IMR-90 (cell line): Measurements from ENCODE around the gene SLC26A11. TPM values are rescaled to one million over a fixed set of nuclear protein-coding genes. Genes with fewer than 3 reads are reported as not detected.

ENCODE experiments used
- ATAC-seq: fragments of 200-7000 bp; cut with Tn5 transposase; 2 replicates; pipeline ENCODE4 v1.9.1; 2020; ENCODE audit warnings: low read depth, mild to moderate bottlenecking, moderate library complexity
- BruUV-seq: library from RNA; stranded (reverse); fragments of 400-500 nt; replicated peaks from 2 replicates; lab custom pipeline; 2021; lab: Mats Ljungman, UMichigan
- CTCF ChIA-PET: fragments of 300-600 bp; formaldehyde crosslinking; extraction: SDS; loops from one replicate; lab custom pipeline; 2021; ENCODE audit warnings: antibody characterized with exemption; lab: Yijun Ruan, JAX
- POLR2A ChIA-PET: fragments of 300-600 bp; sonication (Branson Sonifier 250); formaldehyde crosslinking; loops from one replicate; lab custom pipeline; 2022; ENCODE audit warnings: antibody characterized with exemption; ENCODE audit not compliant: unreplicated experiment; lab: Charles Lee
- DNase-seq: peaks from one replicate; pipeline ENCODE4 v3.0.0; 2013
- H2AFZ ChIP-seq: replicated peaks from 2 replicates; pipeline ENCODE3; 2013; ENCODE audit warnings: low read length, mild to moderate bottlenecking; ENCODE audit not compliant: poor library complexity
- H2AK5ac ChIP-seq: 2 replicates; pipeline ENCODE4 v1.6.1; 2013; ENCODE audit warnings: low read depth, low read length, inconsistent platforms
- H2AK9ac ChIP-seq: replicated peaks from 2 replicates; pipeline ENCODE3; 2013; ENCODE audit warnings: mild to moderate bottlenecking, low read depth, low read length, moderate library complexity; ENCODE audit not compliant: poor library complexity
- H2BK120ac ChIP-seq: 2 replicates; pipeline ENCODE4 v1.6.1; 2013; ENCODE audit warnings: low read depth, low read length, inconsistent platforms
- H2BK15ac ChIP-seq: 3 replicates; pipeline ENCODE4 v1.6.1; 2013; ENCODE audit warnings: low read depth, low read length, inconsistent platforms
- H2BK20ac ChIP-seq: 2 replicates; pipeline ENCODE4 v1.6.1; 2013; ENCODE audit warnings: low read depth, mild to moderate bottlenecking, inconsistent platforms, low read length, moderate library complexity
- H2BK5ac ChIP-seq: 2 replicates; pipeline ENCODE4 v1.6.1; 2013; ENCODE audit warnings: mild to moderate bottlenecking, low read depth, low read length, inconsistent platforms; ENCODE audit not compliant: poor library complexity, severe bottlenecking
- H3K14ac ChIP-seq: replicated peaks from 2 replicates; pipeline ENCODE4 v1.6.1; 2013; ENCODE audit warnings: low read depth, low read length, inconsistent platforms
- H3K18ac ChIP-seq: 2 replicates; pipeline ENCODE4 v1.6.1; 2013; ENCODE audit warnings: low read depth, low read length, control low read depth
- H3K23ac ChIP-seq: 2 replicates; pipeline ENCODE4 v1.6.1; 2013; ENCODE audit warnings: low read depth, low read length, inconsistent platforms
- H3K27ac ChIP-seq: 2 replicates; pipeline ENCODE4 v1.5.1; 2013; ENCODE audit warnings: mild to moderate bottlenecking, control low read depth, low read length; ENCODE audit not compliant: insufficient read depth
- H3K27me3 ChIP-seq: 2 replicates; pipeline ENCODE4 v1.6.1; 2013; ENCODE audit warnings: low read length; ENCODE audit not compliant: control insufficient read depth, insufficient read depth
- H3K36me3 ChIP-seq: 2 replicates; pipeline ENCODE4 v1.6.1; 2013; ENCODE audit warnings: low read length, mixed read lengths; ENCODE audit not compliant: control insufficient read depth, insufficient read depth
- H3K4ac ChIP-seq: 2 replicates; pipeline ENCODE4 v1.6.1; 2013; ENCODE audit warnings: low read depth, low read length, inconsistent platforms
- H3K4me1 ChIP-seq: 2 replicates; pipeline ENCODE4 v1.6.1; 2013; ENCODE audit warnings: low read length, mixed read lengths; ENCODE audit not compliant: control insufficient read depth, insufficient read depth
- H3K4me2 ChIP-seq: 2 replicates; pipeline ENCODE4 v1.6.1; 2013; ENCODE audit warnings: low read depth, mild to moderate bottlenecking, control low read depth, low read length, moderate library complexity
- H3K4me3 ChIP-seq: 2 replicates; pipeline ENCODE4 v1.5.1; 2013; ENCODE audit warnings: low read depth, mild to moderate bottlenecking, control low read depth, low read length, moderate library complexity; ENCODE audit not compliant: insufficient read depth
- H3K56ac ChIP-seq: 2 replicates; pipeline ENCODE4 v1.6.1; 2013; ENCODE audit warnings: low read length, inconsistent platforms; ENCODE audit not compliant: insufficient read depth; ENCODE audit errors: extremely low read depth
- H3K79me1 ChIP-seq, 2 experiments: 2 replicates each; pipeline ENCODE4 v1.6.1; 2013; ENCODE audit warnings: low read length in 2 of 2, inconsistent platforms in 1 of 2, low read depth in 1 of 2
- H3K9ac ChIP-seq: 2 replicates; pipeline ENCODE4 v1.6.1; 2013; ENCODE audit warnings: low read depth, low read length, control low read depth
- H3K9me1 ChIP-seq: 2 replicates; pipeline ENCODE4 v1.6.1; 2013; ENCODE audit warnings: low read length, inconsistent platforms; ENCODE audit not compliant: insufficient read depth
- H3K9me3 ChIP-seq: 2 replicates; pipeline ENCODE4 v1.6.1; 2013; ENCODE audit warnings: low read length; ENCODE audit not compliant: control insufficient read depth, insufficient read depth
- H4K20me1 ChIP-seq: 2 replicates; pipeline ENCODE4 v1.6.1; 2013; ENCODE audit warnings: low read length, inconsistent platforms; ENCODE audit not compliant: insufficient read depth
- H4K5ac ChIP-seq: 2 replicates; pipeline ENCODE4 v1.6.1; 2013; ENCODE audit warnings: mild to moderate bottlenecking, low read depth, low read length, control low read depth
- H4K8ac ChIP-seq, 2 experiments: 2 replicates each; pipeline ENCODE4 v1.6.1; 2013; ENCODE audit warnings: low read depth in 2 of 2, low read length in 2 of 2, control low read depth in 1 of 2, inconsistent platforms in 1 of 2
- H4K91ac ChIP-seq: 2 replicates; pipeline ENCODE4 v1.6.1; 2013; ENCODE audit warnings: low read depth, low read length, inconsistent platforms; ENCODE audit not compliant: insufficient read depth
- FOS ChIP-seq: fragments of 150-350 bp; IDR thresholded peaks from 2 replicates; pipeline ENCODE4 v1.6.1; 2016; ENCODE audit warnings: low read depth, low read length
- MAFK ChIP-seq: IDR thresholded peaks from 2 replicates; pipeline ENCODE4 v1.6.1; 2012; ENCODE audit warnings: low read depth, low read length, improper control_type of control experiment
- MAZ ChIP-seq: IDR thresholded peaks from 2 replicates; pipeline ENCODE4 v1.6.1; 2012; ENCODE audit warnings: low read depth, mild to moderate bottlenecking, low read length, improper control_type of control experiment, moderate library complexity, borderline replicate concordance
- RFX5 ChIP-seq: IDR thresholded peaks from 2 replicates; pipeline ENCODE4 v1.8.0; 2012; ENCODE audit warnings: low read depth, mild to moderate bottlenecking, low read length, moderate library complexity
- SMC3 ChIP-seq: fragments of 150-350 bp; IDR thresholded peaks from 2 replicates; pipeline ENCODE4 v1.6.1; 2016; ENCODE audit warnings: low read depth, mild to moderate bottlenecking, antibody characterized with exemption, low read length, moderate library complexity
- USF2 ChIP-seq: fragments of 150-350 bp; IDR thresholded peaks from 2 replicates; pipeline ENCODE4 v1.6.1; 2017; ENCODE audit warnings: mild to moderate bottlenecking, antibody characterized with exemption, low read length, low read depth
- WGBS, 2 experiments: methylation state at CpG; one replicate each; pipeline versions ENCODE4 v1.1.5 to v1.1.7; 2013; ENCODE audit warnings: missing lambda C conversion rate in 2 of 2; ENCODE audit not compliant: insufficient read length in 1 of 2; ENCODE audit errors: extremely low coverage in 2 of 2; 5-methylcytosine and 5-hydroxymethylcytosine counted together
- dilution Hi-C: fragments of 300-500 bp; cut with HindIII; formaldehyde crosslinking; loops from one replicate; pipeline ENCODE4 v1.14.3; 2018; ENCODE audit warnings: low sequenced_read_pairs; ENCODE audit not compliant: unreplicated experiment
- in situ Hi-C: fragments of 300-500 bp; cut with MboI; formaldehyde crosslinking; loops from 3 replicates; pipeline ENCODE4 v1.14.3; 2019; ENCODE audit warnings: low sequenced_read_pairs, inconsistent platforms, mixed read lengths
- intact Hi-C: fragments of 100-400 bp; cut with micrococcal nuclease; formaldehyde crosslinking; loops from 2 replicates; pipeline ENCODE4 v1.10.0; 2022
- polyA plus RNA-seq, 3 experiments: library from polyadenylated mRNA; depleted of rRNA; stranded (reverse); fragments of >200 nt; gene quantifications; 2 replicates each; pipeline ENCODE4 v1.2.3, GENCODE V29; 2012; ENCODE audit warnings: low replicate concordance in 1 of 3
- total RNA-seq: library from RNA; depleted of rRNA; stranded (reverse); fragments of >200 nt; gene quantifications from 2 replicates; pipeline ENCODE4 v1.2.3, GENCODE V29; 2012

The SLC26A11 gene
- total and polyA plus RNA-seq, 2 of the 4 experiments (the other 2 are of a cell fraction) = 3.2 to 15.6 TPM

DNA sequence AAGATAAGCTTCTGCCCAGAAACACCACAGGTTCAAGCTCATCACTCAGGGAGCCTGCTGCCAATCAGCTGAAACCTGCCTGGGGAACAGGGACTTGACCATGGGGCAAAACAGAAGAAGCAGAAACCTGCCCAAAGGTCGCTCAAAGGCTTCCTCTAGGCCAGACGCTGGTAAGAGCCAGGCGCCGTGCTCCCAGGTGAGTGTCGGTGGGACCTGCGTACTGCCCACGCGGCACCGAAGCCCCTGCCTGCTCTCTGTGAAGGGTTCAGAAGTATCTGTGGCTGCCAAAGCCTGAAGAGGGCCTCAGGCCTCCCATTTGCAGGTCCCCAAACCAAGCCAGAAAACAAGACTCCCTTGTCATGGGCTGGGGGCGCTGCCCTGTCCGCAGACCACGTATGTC lies 10.5 kb upstream of the SLC26A11 start:
- ATAC-seq (no peak), DNase-seq (no peak)
- no peak overlapping the region for H3K23ac ChIP-seq
- peaks cover 3% of the 10 kb centered on the region for H4K20me1 ChIP-seq
- H3K36me3 ChIP-seq = peaks cover 59% of the 10 kb centered on the region
- no peak overlapping the region for H3K14ac ChIP-seq
- no peaks in the 10 kb centered on the region for H3K79me1 ChIP-seq
- 90% methylated on average over 8 of the region's 12 CpGs; no CpG with 5 or more reads in 1 of the 2 experiments for WGBS, 2 experiments
- no peak overlapping the region for H4K91ac ChIP-seq
- H3K9ac ChIP-seq = no peak overlapping the region
- H3K4me3 ChIP-seq = no peak overlapping the region
- H3K56ac ChIP-seq = no peak overlapping the region
- H2BK120ac ChIP-seq = no peak overlapping the region
- no peak overlapping the region for H2BK5ac ChIP-seq
- no peaks in the 10 kb centered on the region for H3K4me1 ChIP-seq
- H4K8ac ChIP-seq = no peak overlapping the region
- no peaks in the 10 kb centered on the region for H3K9me3 ChIP-seq
- no peak overlapping the region for H3K27ac ChIP-seq
- intact Hi-C loops = no loop called here
- H3K4me2 ChIP-seq = no peak overlapping the region
- BruUV-seq = no TSS peak
- no peak overlapping the region for H2BK15ac ChIP-seq
- ChIA-PET CTCF (no interaction called here), POLR2A (no interaction called here)
- peak overlapping the region; percentile 15 for H2AK9ac ChIP-seq
- no peak overlapping the region for H2AFZ ChIP-seq
- in situ Hi-C loops = no loop called here
- TF ChIP-seq MAFK (no peak), FOS (no peak), RFX5 (no peak), USF2 (no peak), MAZ (no peak), SMC3 (no peak)
- H2AK5ac ChIP-seq = no peak overlapping the region
- no peak overlapping the region for H4K5ac ChIP-seq
- H3K4ac ChIP-seq = no peak overlapping the region
- peaks cover 5% of the 10 kb centered on the region; the same call in 1 of the 2 replicates for H3K9me1 ChIP-seq
- no peaks in the 10 kb centered on the region for H3K27me3 ChIP-seq
- H3K18ac ChIP-seq = no peak overlapping the region
- H2BK20ac ChIP-seq = no peak overlapping the region
- dilution Hi-C loops = no loop called here
